GM18520 (cell line): Measurements from ENCODE around the gene TMEM100.
"Not testable (repeated sequence)": the region's sequence is repeated elsewhere in the genome, so short reads cannot be mapped to it uniquely, and the experiment has no call there.

ENCODE experiments used
- ATAC-seq: cut with Tn5 transposase; IDR thresholded peaks from one replicate; pipeline ENCODE4 v1.9.1; 2021; ENCODE audit not compliant: unreplicated experiment

The TMEM100 gene

GRCh38 chr17:55690105-55690508 is 32.6 kb downstream of the TMEM100 start:
- ATAC-seq, result no peak

- no peak for ATAC-seq
These were observed 33.0 kb downstream of the TMEM100 start for GRCh38 chr17:55689672-55690071.

- no peak for ATAC-seq
These were observed 34.6 kb downstream of the TMEM100 start for GRCh38 chr17:55688057-55688456.

- ATAC-seq, result no peak
These were observed 35.6 kb downstream of the TMEM100 start for GRCh38 chr17:55687037-55687436.

GRCh38 chr17:55683550-55684315 is 38.9 kb downstream of the TMEM100 start:
- ATAC-seq, result no peak

GRCh38 chr17:55681342-55681700 is 41.3 kb downstream of the TMEM100 start:
- ATAC-seq, result no peak

GRCh38 chr17:55680686-55681341 is 41.9 kb downstream of the TMEM100 start:
- ATAC-seq, result no peak

- no peak for ATAC-seq
These were observed 45.2 kb downstream of the TMEM100 start for GRCh38 chr17:55677446-55677845.

- no peak for ATAC-seq
These were observed 46.4 kb downstream of the TMEM100 start for GRCh38 chr17:55676274-55676673.

- no peak for ATAC-seq
These were observed 48.7 kb downstream of the TMEM100 start for GRCh38 chr17:55673743-55674506.

- no peak for ATAC-seq
These were observed 49.8 kb downstream of the TMEM100 start for GRCh38 chr17:55672585-55673501.

- ATAC-seq, result not testable (repeated sequence)
These were observed 50.7 kb downstream of the TMEM100 start for GRCh38 chr17:55672010-55672409.
